HTR-8/SVneo (cell line): ENCODE results near the gene ENO1.
A peak's percentile ranks its signal among the peaks of the same experiment; 100 is the strongest.

Source experiments
- DNase-seq: peaks from one replicate; pipeline ENCODE4 v3.0.0; 2011; ENCODE audit warnings: low spot score, mixed read lengths; ENCODE audit not compliant: insufficient read length
- FAIRE-seq: peaks from 2 replicates; lab custom pipeline; 2011; peaks lifted over from hg19 to GRCh38; lab: Jason Lieb, UNC

Gene ENO1

GRCh38 chr1:8873506-8874229, 4.8 kb downstream of the ENO1 start:
- FAIRE-seq (peak; percentile 44), DNase-seq (peak; percentile 88)

- no peak for FAIRE-seq
- no peak for DNase-seq
Observed at GRCh38 chr1:8873001-8873400, 5.5 kb downstream of the ENO1 start.

GRCh38 chr1:8871965-8872399, 6.5 kb downstream of the ENO1 start:
- DNase-seq (no peak), FAIRE-seq (no peak)

GRCh38 chr1:8871539-8871935, 6.9 kb downstream of the ENO1 start:
- DNase-seq: no peak

GRCh38 chr1:8870616-8871538, 7.6 kb downstream of the ENO1 start:
- FAIRE-seq (no peak), DNase-seq (no peak)

More at GRCh38 chr1:8871539-8871935, 6.9 kb downstream of the ENO1 start:
- no peak for FAIRE-seq

GRCh38 chr1:8870103-8870502, 8.4 kb downstream of the ENO1 start:
- FAIRE-seq (no peak), DNase-seq (no peak)

GRCh38 chr1:8867878-8868567, 10.5 kb downstream of the ENO1 start:
- FAIRE-seq: no peak
- DNase-seq: no peak

- DNase-seq (no peak), FAIRE-seq (no peak)
Observed at GRCh38 chr1:8866792-8867415, 11.6 kb downstream of the ENO1 start.

GRCh38 chr1:8866173-8866791, 12.2 kb downstream of the ENO1 start:
- FAIRE-seq: no peak

GRCh38 chr1:8864713-8865344, 13.7 kb downstream of the ENO1 start:
- DNase-seq: no peak
- FAIRE-seq: no peak

More at GRCh38 chr1:8866173-8866791, 12.2 kb downstream of the ENO1 start:
- no peak for DNase-seq

- DNase-seq: no peak
Observed at GRCh38 chr1:8863794-8864233, 14.7 kb downstream of the ENO1 start.

GRCh38 chr1:8863138-8863537, 15.3 kb downstream of the ENO1 start:
- DNase-seq (no peak), FAIRE-seq (no peak)

More at GRCh38 chr1:8863794-8864233, 14.7 kb downstream of the ENO1 start:
- no peak for FAIRE-seq

- FAIRE-seq (no peak), DNase-seq (no peak)
Observed at GRCh38 chr1:8862528-8862927, 16.0 kb downstream of the ENO1 start.

- DNase-seq: no peak
- no peak for FAIRE-seq
Observed at GRCh38 chr1:8860738-8861516, 17.6 kb downstream of the ENO1 start.

- DNase-seq (no peak), FAIRE-seq (no peak)
Observed at GRCh38 chr1:8858888-8859706, 19.4 kb downstream of the ENO1 start.

GRCh38 chr1:8858112-8858668, 20.3 kb downstream of the ENO1 start:
- FAIRE-seq (peak; percentile 52), DNase-seq (no peak)

GRCh38 chr1:8856689-8857412, 21.6 kb downstream of the ENO1 start:
- FAIRE-seq (no peak), DNase-seq (no peak)
